OCI-LY3 (cell line): ENCODE measurements around the gene TMEM121B.

ENCODE experiments used
- H2AFZ ChIP-seq: fragments of 200-600, 300-600 bp; shearing (Covaris generic); 2 replicates; pipeline ENCODE4 v1.6.0; 2014; ENCODE audit warnings: antibody characterized with exemption, low read depth, low read length
- H3K27ac ChIP-seq: fragments of 200-600, 300-600 bp; sonication (generic); 2 replicates; pipeline ENCODE4 v1.5.1; 2014; ENCODE audit warnings: mild to moderate bottlenecking, low read length, moderate library complexity, mixed read lengths
- H3K27me3 ChIP-seq: fragments of 200-600, 300-600 bp; sonication (generic); 2 replicates; pipeline ENCODE4 v1.6.1; 2014; ENCODE audit warnings: low read depth, low read length, mixed read lengths
- H3K36me3 ChIP-seq: fragments of 200-600, 300-600 bp; sonication (generic); replicated peaks from 2 replicates; pipeline ENCODE3; 2014; ENCODE audit warnings: low read depth, low read length, mixed read lengths
- H3K4me1 ChIP-seq: fragments of 300-600, 200-600 bp; sonication (generic); 2 replicates; pipeline ENCODE4 v1.6.1; 2014; ENCODE audit warnings: low read length, mixed read lengths
- H3K4me2 ChIP-seq: fragments of 200-600, 300-600 bp; sonication (generic); 2 replicates; pipeline ENCODE4 v1.6.1; 2014; ENCODE audit warnings: low read length, mixed read lengths
- H3K4me3 ChIP-seq: fragments of 300-600, 200-600 bp; sonication (generic); 2 replicates; pipeline ENCODE4 v1.5.1; 2014; ENCODE audit warnings: antibody characterized with exemption, mild to moderate bottlenecking, low read length, moderate library complexity
- H3K79me2 ChIP-seq: fragments of 300-600, 200-600 bp; shearing (Covaris generic); 2 replicates; pipeline ENCODE4 v1.6.1; 2014; ENCODE audit warnings: mild to moderate bottlenecking, low read length, mixed read lengths
- H3K9ac ChIP-seq: fragments of 300-600, 200-600 bp; shearing (Covaris generic); 2 replicates; pipeline ENCODE4 v1.6.0; 2014; ENCODE audit warnings: mild to moderate bottlenecking, low read length, moderate library complexity
- H3K9me3 ChIP-seq: fragments of 200-600, 300-600 bp; shearing (Covaris generic); 2 replicates; pipeline ENCODE4 v1.6.1; 2014; ENCODE audit warnings: low read length, mixed read lengths; ENCODE audit not compliant: insufficient read depth
- H4K20me1 ChIP-seq: fragments of 200-600, 300-600 bp; sonication (generic); 2 replicates; pipeline ENCODE4 v1.6.1; 2016; ENCODE audit warnings: low read length, mixed read lengths; ENCODE audit not compliant: insufficient read depth
- EZH2phosphoT487 ChIP-seq: fragments of 200-600 bp; shearing (Covaris generic); IDR thresholded peaks from 2 replicates; pipeline ENCODE4 v1.6.1; 2018; ENCODE audit warnings: antibody characterized with exemption, mixed run types, low read depth
- TF ChIP-seq, protein P1 (sequence below): fragments of 200-600, 300-600 bp; sonication (generic); IDR thresholded peaks from 2 replicates; pipeline ENCODE4 v1.5.1; 2014; ENCODE audit warnings: antibody characterized with exemption, low read length, low read depth

The TMEM121B gene

DNA sequence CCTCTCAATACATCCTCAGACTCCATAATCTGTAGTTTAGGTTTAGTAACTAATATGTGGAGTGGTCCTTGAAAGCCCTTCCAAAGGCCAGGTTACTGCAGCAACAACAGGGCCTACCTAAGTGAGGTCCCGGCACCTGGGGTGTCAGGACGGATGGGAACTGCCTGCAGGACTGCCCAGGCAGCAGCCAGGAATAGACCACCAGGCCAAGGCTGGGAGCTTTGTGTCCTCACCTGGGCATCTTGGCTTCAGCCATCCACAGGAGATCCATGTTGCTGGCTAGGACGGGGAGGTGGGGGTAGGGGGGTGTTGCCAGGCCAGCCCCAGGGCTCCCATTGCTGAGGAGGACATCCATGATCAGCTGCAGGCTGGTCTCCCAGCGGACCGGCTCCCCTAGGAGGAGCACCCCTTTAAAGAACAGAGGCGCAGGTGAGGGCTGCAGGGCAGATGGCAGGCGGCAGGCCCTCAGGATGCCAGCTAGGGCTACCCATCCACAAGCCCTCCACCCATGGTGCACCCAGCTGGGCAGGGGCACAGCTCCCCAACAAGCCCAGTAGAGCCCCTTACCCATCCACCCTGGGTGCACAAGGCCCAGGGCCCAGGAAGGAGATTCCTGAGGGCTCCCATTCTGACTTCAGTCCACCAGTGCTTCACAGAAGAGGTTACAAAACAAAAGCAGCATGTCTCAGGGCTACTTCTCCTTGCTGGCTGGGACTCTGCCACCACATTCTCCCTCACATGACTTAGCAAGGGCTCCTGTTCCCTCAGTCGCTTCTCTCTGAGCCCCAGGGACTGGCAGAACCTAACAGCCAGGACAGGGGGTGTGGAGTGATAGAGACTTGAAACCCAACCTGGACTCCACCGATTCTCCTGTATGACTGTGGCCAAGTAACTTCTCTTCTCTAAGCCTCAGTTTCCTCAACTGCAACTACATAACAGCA is 19.9 kb upstream of the TMEM121B start:
- no peak overlapping the region for H2AFZ ChIP-seq
- H3K9me3 ChIP-seq: no peaks in the 10 kb centered on the region
- H3K36me3 ChIP-seq: peaks cover 67% of the 10 kb centered on the region
- no peaks in the 10 kb centered on the region for H3K4me1 ChIP-seq
- H3K27ac ChIP-seq: no peak overlapping the region
- no peak overlapping the region for H3K9ac ChIP-seq
- TF ChIP-seq, protein P1, sequence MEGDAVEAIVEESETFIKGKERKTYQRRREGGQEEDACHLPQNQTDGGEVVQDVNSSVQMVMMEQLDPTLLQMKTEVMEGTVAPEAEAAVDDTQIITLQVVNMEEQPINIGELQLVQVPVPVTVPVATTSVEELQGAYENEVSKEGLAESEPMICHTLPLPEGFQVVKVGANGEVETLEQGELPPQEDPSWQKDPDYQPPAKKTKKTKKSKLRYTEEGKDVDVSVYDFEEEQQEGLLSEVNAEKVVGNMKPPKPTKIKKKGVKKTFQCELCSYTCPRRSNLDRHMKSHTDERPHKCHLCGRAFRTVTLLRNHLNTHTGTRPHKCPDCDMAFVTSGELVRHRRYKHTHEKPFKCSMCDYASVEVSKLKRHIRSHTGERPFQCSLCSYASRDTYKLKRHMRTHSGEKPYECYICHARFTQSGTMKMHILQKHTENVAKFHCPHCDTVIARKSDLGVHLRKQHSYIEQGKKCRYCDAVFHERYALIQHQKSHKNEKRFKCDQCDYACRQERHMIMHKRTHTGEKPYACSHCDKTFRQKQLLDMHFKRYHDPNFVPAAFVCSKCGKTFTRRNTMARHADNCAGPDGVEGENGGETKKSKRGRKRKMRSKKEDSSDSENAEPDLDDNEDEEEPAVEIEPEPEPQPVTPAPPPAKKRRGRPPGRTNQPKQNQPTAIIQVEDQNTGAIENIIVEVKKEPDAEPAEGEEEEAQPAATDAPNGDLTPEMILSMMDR: no peak
- no peak for TF ChIP-seq EZH2phosphoT487
- peaks cover 10% of the 10 kb centered on the region for H4K20me1 ChIP-seq
- no peak overlapping the region for H3K4me2 ChIP-seq
- H3K27me3 ChIP-seq: no peaks in the 10 kb centered on the region
- peaks cover 14% of the 10 kb centered on the region; the same call in 1 of the 2 replicates for H3K79me2 ChIP-seq
- H3K4me3 ChIP-seq: no peak overlapping the region

GRCh38 chr22:17140022-17140421 is 18.9 kb upstream of the TMEM121B start:
- Histone ChIP-seq H3K36me3 (peaks cover 67% of the 10 kb centered on the region), H3K4me1 (no peaks in the 10 kb centered on the region), H3K4me2 (no peak overlapping the region), H3K4me3 (no peak overlapping the region), H4K20me1 (no peaks in the 10 kb centered on the region; the same call in 1 of the 2 replicates), H3K9me3 (no peaks in the 10 kb centered on the region), H3K79me2 (peaks cover 7% of the 10 kb centered on the region; the same call in 1 of the 2 replicates), H3K9ac (no peak overlapping the region), H3K27ac (no peak overlapping the region), H3K27me3 (no peaks in the 10 kb centered on the region), H2AFZ (no peak overlapping the region)
- TF ChIP-seq, protein P1: no peak
- no peak for TF ChIP-seq EZH2phosphoT487

- Histone ChIP-seq H3K27ac (no peak overlapping the region), H3K4me3 (no peak overlapping the region), H3K9ac (no peak overlapping the region), H3K36me3 (peaks cover 58% of the 10 kb centered on the region), H3K4me1 (no peaks in the 10 kb centered on the region), H3K4me2 (no peak overlapping the region), H2AFZ (no peak overlapping the region), H3K27me3 (no peaks in the 10 kb centered on the region), H3K79me2 (peaks cover 5% of the 10 kb centered on the region; the same call in 1 of the 2 replicates), H3K9me3 (no peaks in the 10 kb centered on the region), H4K20me1 (no peaks in the 10 kb centered on the region)
- TF ChIP-seq EZH2phosphoT487: no peak
- TF ChIP-seq, protein P1: no peak
These were observed 17.4 kb upstream of the TMEM121B start for GRCh38 chr22:17138513-17138912.

- TF ChIP-seq, protein P1: no peak
- TF ChIP-seq EZH2phosphoT487: no peak
- H3K4me1 ChIP-seq: no peaks in the 10 kb centered on the region
- no peak overlapping the region for H3K9ac ChIP-seq
- H3K4me3 ChIP-seq: no peak overlapping the region
- no peak overlapping the region for H2AFZ ChIP-seq
- H3K36me3 ChIP-seq: peaks cover 52% of the 10 kb centered on the region
- no peaks in the 10 kb centered on the region for H3K9me3 ChIP-seq
- H4K20me1 ChIP-seq: no peaks in the 10 kb centered on the region
- H3K27me3 ChIP-seq: no peaks in the 10 kb centered on the region
- no peak overlapping the region for H3K4me2 ChIP-seq
- no peak overlapping the region for H3K27ac ChIP-seq
- H3K79me2 ChIP-seq: peaks cover 5% of the 10 kb centered on the region; the same call in 1 of the 2 replicates
These were observed 16.8 kb upstream of the TMEM121B start for GRCh38 chr22:17137861-17138425.
